WTC11 (cell line): ENCODE measurements around the gene TLE3.

Experiments
- ATF2 ChIP-seq: sonication (generic); formaldehyde crosslinking; IDR thresholded peaks from 2 replicates; pipeline ENCODE4 v1.8.1; 2022; ENCODE audit warnings: low read depth, missing genetic modification reagents, borderline replicate concordance
- E2F1 ChIP-seq: sonication (generic); formaldehyde crosslinking; IDR thresholded peaks from 2 replicates; pipeline ENCODE4 v1.8.0; 2022; ENCODE audit warnings: mild to moderate bottlenecking, missing genetic modification reagents
- ELF4 ChIP-seq: sonication (generic); formaldehyde crosslinking; IDR thresholded peaks from 2 replicates; pipeline ENCODE4 v1.8.1; 2022; ENCODE audit warnings: low read depth, mild to moderate bottlenecking, moderate library complexity, missing genetic modification reagents
- JUN ChIP-seq: sonication (generic); formaldehyde crosslinking; IDR thresholded peaks from 2 replicates; pipeline ENCODE4 v1.8.0; 2023; ENCODE audit warnings: mild to moderate bottlenecking, missing genetic modification reagents
- MAX ChIP-seq: sonication (generic); formaldehyde crosslinking; IDR thresholded peaks from 2 replicates; pipeline ENCODE4 v1.8.0; 2022; ENCODE audit warnings: mild to moderate bottlenecking, missing genetic modification reagents
- NFYB ChIP-seq: sonication (generic); formaldehyde crosslinking; conservative IDR thresholded peaks from 2 replicates; pipeline ENCODE4 v1.8.0; 2022; ENCODE audit warnings: low read depth, missing genetic modification reagents
- TEAD1 ChIP-seq: sonication (generic); formaldehyde crosslinking; IDR thresholded peaks from 2 replicates; pipeline ENCODE4 v1.8.0; 2022; ENCODE audit warnings: mild to moderate bottlenecking, missing genetic modification reagents
- USF1 ChIP-seq: sonication (generic); formaldehyde crosslinking; IDR thresholded peaks from 2 replicates; pipeline ENCODE4 v1.8.0; 2022; ENCODE audit warnings: mild to moderate bottlenecking, missing genetic modification reagents
- USF2 ChIP-seq: sonication (generic); formaldehyde crosslinking; IDR thresholded peaks from 2 replicates; pipeline ENCODE4 v1.8.1; 2023; ENCODE audit warnings: mild to moderate bottlenecking, missing genetic modification reagents, moderate library complexity
- ZNF416 ChIP-seq: fragments of 250-450 bp; sonication (Bioruptor Pico); IDR thresholded peaks from 2 replicates; pipeline ENCODE4 v1.9.0; 2021; ENCODE audit warnings: mild to moderate bottlenecking, inconsistent platforms
- TF ChIP-seq, protein P1 (sequence below): fragments of 200-600 bp; IDR thresholded peaks from 2 replicates; pipeline ENCODE4 v1.8.0; 2022; ENCODE audit warnings: antibody characterized with exemption
- TF ChIP-seq, protein P2 (sequence below): fragments of 250-450 bp; sonication (Bioruptor Pico); IDR thresholded peaks from 2 replicates; pipeline ENCODE4 v1.9.0; 2021; ENCODE audit warnings: mild to moderate bottlenecking, borderline replicate concordance
- TF ChIP-seq, protein P3 (sequence below): fragments of 250-450 bp; sonication (Bioruptor Pico); IDR thresholded peaks from 2 replicates; pipeline ENCODE4 v1.9.0; 2021; ENCODE audit warnings: mild to moderate bottlenecking

DNA sequence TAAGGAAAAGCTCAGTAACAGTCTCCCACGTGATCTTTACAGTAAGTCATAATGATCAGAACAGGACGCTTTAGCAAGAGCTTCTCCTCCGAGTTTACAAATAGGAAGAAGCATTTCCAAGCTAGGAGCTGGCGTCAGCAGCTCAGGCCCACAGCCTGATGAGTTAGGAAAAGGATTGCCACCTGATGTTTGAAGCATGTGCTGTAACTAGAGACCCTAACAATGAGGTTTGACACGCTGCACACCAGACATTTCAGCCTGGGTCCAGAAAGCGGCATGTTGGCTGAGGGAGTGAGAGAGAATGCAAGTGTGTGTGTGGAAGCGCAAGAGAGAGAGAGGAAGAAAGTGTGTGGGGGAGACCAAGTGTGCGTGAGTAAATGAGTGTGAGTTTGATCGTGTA, 47.3 kb downstream of the TLE3 start:
- TF ChIP-seq, protein P1, sequence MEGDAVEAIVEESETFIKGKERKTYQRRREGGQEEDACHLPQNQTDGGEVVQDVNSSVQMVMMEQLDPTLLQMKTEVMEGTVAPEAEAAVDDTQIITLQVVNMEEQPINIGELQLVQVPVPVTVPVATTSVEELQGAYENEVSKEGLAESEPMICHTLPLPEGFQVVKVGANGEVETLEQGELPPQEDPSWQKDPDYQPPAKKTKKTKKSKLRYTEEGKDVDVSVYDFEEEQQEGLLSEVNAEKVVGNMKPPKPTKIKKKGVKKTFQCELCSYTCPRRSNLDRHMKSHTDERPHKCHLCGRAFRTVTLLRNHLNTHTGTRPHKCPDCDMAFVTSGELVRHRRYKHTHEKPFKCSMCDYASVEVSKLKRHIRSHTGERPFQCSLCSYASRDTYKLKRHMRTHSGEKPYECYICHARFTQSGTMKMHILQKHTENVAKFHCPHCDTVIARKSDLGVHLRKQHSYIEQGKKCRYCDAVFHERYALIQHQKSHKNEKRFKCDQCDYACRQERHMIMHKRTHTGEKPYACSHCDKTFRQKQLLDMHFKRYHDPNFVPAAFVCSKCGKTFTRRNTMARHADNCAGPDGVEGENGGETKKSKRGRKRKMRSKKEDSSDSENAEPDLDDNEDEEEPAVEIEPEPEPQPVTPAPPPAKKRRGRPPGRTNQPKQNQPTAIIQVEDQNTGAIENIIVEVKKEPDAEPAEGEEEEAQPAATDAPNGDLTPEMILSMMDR: no peak
- TF ChIP-seq TEAD1 (CRISPR knock-in tag) (no peak), JUN (CRISPR knock-in tag) (no peak), MAX (CRISPR knock-in tag) (no peak), ELF4 (CRISPR knock-in tag) (no peak), USF2 (CRISPR knock-in tag) (no peak), E2F1 (no peak), NFYB (CRISPR knock-in tag) (no peak), ZNF416 (CRISPR knock-in tag) (no peak), ATF2 (no peak), USF1 (CRISPR knock-in tag) (no peak)
- TF ChIP-seq, protein P2, sequence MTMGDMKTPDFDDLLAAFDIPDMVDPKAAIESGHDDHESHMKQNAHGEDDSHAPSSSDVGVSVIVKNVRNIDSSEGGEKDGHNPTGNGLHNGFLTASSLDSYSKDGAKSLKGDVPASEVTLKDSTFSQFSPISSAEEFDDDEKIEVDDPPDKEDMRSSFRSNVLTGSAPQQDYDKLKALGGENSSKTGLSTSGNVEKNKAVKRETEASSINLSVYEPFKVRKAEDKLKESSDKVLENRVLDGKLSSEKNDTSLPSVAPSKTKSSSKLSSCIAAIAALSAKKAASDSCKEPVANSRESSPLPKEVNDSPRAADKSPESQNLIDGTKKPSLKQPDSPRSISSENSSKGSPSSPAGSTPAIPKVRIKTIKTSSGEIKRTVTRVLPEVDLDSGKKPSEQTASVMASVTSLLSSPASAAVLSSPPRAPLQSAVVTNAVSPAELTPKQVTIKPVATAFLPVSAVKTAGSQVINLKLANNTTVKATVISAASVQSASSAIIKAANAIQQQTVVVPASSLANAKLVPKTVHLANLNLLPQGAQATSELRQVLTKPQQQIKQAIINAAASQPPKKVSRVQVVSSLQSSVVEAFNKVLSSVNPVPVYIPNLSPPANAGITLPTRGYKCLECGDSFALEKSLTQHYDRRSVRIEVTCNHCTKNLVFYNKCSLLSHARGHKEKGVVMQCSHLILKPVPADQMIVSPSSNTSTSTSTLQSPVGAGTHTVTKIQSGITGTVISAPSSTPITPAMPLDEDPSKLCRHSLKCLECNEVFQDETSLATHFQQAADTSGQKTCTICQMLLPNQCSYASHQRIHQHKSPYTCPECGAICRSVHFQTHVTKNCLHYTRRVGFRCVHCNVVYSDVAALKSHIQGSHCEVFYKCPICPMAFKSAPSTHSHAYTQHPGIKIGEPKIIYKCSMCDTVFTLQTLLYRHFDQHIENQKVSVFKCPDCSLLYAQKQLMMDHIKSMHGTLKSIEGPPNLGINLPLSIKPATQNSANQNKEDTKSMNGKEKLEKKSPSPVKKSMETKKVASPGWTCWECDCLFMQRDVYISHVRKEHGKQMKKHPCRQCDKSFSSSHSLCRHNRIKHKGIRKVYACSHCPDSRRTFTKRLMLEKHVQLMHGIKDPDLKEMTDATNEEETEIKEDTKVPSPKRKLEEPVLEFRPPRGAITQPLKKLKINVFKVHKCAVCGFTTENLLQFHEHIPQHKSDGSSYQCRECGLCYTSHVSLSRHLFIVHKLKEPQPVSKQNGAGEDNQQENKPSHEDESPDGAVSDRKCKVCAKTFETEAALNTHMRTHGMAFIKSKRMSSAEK (CRISPR knock-in tag): no peak
- TF ChIP-seq, protein P3, sequence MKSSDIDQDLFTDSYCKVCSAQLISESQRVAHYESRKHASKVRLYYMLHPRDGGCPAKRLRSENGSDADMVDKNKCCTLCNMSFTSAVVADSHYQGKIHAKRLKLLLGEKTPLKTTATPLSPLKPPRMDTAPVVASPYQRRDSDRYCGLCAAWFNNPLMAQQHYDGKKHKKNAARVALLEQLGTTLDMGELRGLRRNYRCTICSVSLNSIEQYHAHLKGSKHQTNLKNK: no peak
